NCI-H1092 treated with DMSO at 0.1 percent for 48 hours (cell line): ENCODE measurements around the gene PCBP4.

Experiments
- DNase-seq: peaks from one replicate; lab custom pipeline; 2025; lab: John Stamatoyannopoulos, UW

The PCBP4 gene

GRCh38 chr3:51967384-51968169 lies at the start of gene PCBP4:
Gene PCBP4, minus strand, starts transcription at chr3:51967454. Its CDS starts 6,214 bp downstream, at chr3:51961240.
- no peak for DNase-seq

- DNase-seq, result no peak
Observed at GRCh38 chr3:52015438-52016228, 48.4 kb upstream of the PCBP4 start.

GRCh38 chr3:52014613-52015012 lies 47.4 kb upstream of the PCBP4 start:
- DNase-seq, result no peak

- no peak for DNase-seq
Observed at GRCh38 chr3:52013802-52014598, 46.7 kb upstream of the PCBP4 start.

- DNase-seq, result no peak
Observed at GRCh38 chr3:52012699-52013098, 45.4 kb upstream of the PCBP4 start.

GRCh38 chr3:52010431-52010830 lies 43.2 kb upstream of the PCBP4 start:
- DNase-seq, result no peak

- no peak for DNase-seq
Observed at GRCh38 chr3:52007291-52007690, 40.0 kb upstream of the PCBP4 start.

GRCh38 chr3:52006820-52007133 lies 39.5 kb upstream of the PCBP4 start:
- no peak for DNase-seq

- DNase-seq, result no peak
Observed at GRCh38 chr3:52006017-52006819, 39.0 kb upstream of the PCBP4 start.

- DNase-seq, result peak; percentile 45
Observed at GRCh38 chr3:52005571-52005986, 38.3 kb upstream of the PCBP4 start.

- DNase-seq, result no peak
Observed at GRCh38 chr3:52004906-52005395, 37.7 kb upstream of the PCBP4 start.

GRCh38 chr3:52004163-52004787 lies 37.0 kb upstream of the PCBP4 start:
- DNase-seq, result peak; percentile 14

- DNase-seq, result no peak
Observed at GRCh38 chr3:52002748-52003147, 35.5 kb upstream of the PCBP4 start.

- peak; percentile 51 for DNase-seq
Observed at GRCh38 chr3:52001443-52001974, 34.3 kb upstream of the PCBP4 start.

GRCh38 chr3:51999846-52000245 lies 32.6 kb upstream of the PCBP4 start:
- no peak for DNase-seq

- no peak for DNase-seq
Observed at GRCh38 chr3:51998774-51999173, 31.5 kb upstream of the PCBP4 start.

- no peak for DNase-seq
Observed at GRCh38 chr3:51997935-51998596, 30.8 kb upstream of the PCBP4 start.

GRCh38 chr3:51997172-51997571 lies 29.9 kb upstream of the PCBP4 start:
- DNase-seq, result no peak

GRCh38 chr3:51995346-51996163 lies 28.3 kb upstream of the PCBP4 start, which contains the start of gene RPL29:
Gene RPL29, minus strand, starts transcription at chr3:51995895. Its CDS starts 434 bp downstream, at chr3:51995461.
- DNase-seq, result peak; percentile 88
